GM12892 (cell line): Measurements from ENCODE around the gene ARHGEF4.

Experiments
- POLR2A ChIP-seq: IDR thresholded peaks from 2 replicates; pipeline ENCODE4 v1.6.1; 2011; ENCODE audit warnings: low read depth, low read length, control low read depth
- TAF1 ChIP-seq: IDR thresholded peaks from 2 replicates; pipeline ENCODE4 v1.6.1; 2011; ENCODE audit warnings: low read depth, mild to moderate bottlenecking, control low read depth, low read length, borderline replicate concordance

- no peak for TF ChIP-seq TAF1
- no peak for TF ChIP-seq POLR2A
Measured at GRCh38 chr2:130963196-130963848, 126.6 kb downstream of the ARHGEF4 start.
